ENCODE measurements around the gene CPT1A. TPM values are rescaled to one million over a fixed set of nuclear protein-coding genes. Genes with fewer than 3 reads are reported as not detected.

The CPT1A gene
- total RNA-seq, 1 donor from 2014 or later = 56.1 TPM

DNA sequence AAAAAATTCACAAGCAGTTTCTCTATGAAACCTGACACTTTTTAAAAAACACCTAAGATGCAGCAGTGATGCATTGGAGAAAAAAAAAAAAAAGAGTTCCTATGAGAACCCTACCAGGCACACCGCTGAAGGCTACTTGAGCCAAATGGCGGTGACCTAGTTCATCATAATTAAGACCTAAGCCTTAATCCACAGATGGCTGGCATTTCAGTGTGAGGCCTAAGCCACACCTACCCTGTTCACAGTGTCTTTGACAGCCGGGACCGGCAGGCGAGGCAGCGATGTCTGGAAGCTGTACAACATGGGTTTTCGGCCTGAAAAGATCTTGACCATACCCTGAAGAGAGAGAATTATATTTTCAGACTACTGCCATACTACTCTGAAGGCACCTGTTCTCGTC lies 38.0 kb downstream of the CPT1A start:
- intact Hi-C loops (cut with micrococcal nuclease) = no loop called here

GRCh38 chr11:68798221-68798813 lies 43.4 kb downstream of the CPT1A start:
- intact Hi-C loops (cut with micrococcal nuclease) = no loop called here

- intact Hi-C loops (cut with micrococcal nuclease) = no loop called here
Observed at GRCh38 chr11:68796801-68797200, 44.9 kb downstream of the CPT1A start.

DNA sequence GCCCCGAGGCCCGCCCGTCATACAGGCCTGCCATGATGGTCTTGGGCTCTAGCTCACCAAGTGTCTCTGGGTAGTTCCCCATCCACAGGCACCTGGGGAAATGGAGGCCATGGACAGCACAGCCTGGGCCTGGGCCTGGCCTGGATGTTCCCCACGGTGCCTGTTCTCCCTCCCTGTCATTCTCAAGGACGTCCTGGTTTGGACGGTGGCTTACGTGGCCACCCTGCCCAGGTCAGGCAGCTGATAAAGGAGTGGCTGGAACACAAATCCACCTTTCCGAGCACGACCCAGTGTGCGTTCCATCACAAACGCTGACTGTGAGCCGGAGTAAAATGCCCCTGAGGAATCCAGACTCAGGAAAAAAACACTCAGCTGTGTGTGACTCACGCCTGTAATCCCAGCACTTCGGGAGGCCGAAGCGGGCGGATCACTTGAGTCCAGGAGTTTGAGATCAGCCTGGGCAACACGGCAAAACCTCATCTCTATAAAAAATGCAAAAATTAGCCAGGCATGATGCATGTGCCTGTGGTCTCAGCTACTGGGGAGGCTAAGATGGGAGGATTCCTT lies 49.2 kb downstream of the CPT1A start:
- intact Hi-C loops (cut with micrococcal nuclease) = no loop called here

DNA sequence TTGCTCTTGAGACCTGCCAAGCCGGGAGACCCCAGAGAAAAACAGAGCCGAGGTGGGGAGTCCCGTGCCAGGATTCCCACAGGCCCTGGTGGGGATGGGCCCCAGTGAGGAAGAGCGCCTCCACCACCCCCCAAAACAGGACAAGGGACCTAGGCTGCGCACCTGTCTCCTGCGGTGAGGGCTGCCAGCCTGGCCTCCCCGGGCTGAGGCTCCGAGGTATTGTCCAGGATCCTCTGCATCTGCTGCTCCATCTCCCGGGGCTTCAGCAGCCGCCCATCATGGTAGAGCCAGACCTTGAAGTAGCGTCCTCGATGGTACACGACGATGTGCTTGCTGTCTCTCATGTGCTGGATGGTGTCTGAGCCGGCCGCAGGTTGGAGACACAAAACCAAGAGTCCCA lies 57.1 kb downstream of the CPT1A start:
- intact Hi-C loops (cut with micrococcal nuclease) = no loop called here

GRCh38 chr11:68783216-68783821 lies 58.4 kb downstream of the CPT1A start:
- intact Hi-C loops (cut with micrococcal nuclease) = no loop called here

DNA sequence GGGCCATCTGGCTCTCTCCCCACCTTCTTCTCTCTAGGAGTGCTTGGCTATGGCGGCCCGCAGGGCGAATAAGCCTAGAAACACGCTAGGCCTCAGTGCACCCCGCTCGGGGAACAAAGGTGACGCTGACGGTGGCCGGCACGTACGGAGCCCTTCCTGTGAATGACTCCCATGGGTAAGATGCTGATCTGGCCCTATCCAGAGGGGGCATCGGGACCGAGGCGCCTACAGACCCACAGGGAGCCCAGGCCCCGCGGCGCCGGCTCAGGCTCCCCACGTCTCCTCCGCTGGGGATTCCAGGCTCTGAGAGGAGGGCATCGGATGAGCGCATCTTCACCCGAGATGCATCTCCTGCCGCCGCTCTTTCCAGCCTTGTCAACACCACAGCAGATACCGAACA lies 59.0 kb downstream of the CPT1A start:
- intact Hi-C loops (cut with micrococcal nuclease) = no loop called here

GRCh38 chr11:68780829-68781228 lies 60.9 kb downstream of the CPT1A start:
- intact Hi-C loops (cut with micrococcal nuclease) = no loop called here

DNA sequence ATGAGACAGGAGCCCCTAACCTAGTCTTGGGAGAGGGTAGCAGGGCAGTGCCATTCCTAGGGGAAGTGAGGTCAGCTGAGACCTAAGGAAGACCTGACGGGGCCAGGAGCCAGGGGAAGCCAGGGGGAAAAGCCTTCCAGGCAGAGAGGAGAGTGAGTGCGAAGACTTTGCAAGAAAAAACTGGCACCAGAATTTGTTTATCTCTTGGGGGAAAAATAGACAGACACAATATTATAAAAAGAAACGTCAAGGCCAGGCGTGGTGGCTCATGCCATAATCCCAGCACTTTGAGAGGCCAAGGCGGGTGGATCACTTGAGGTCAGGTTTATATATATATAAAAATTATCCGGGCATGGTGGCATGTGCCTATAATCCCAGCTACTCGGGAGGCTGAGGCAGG lies 63.5 kb downstream of the CPT1A start:
- intact Hi-C loops (cut with micrococcal nuclease) = no loop called here

DNA sequence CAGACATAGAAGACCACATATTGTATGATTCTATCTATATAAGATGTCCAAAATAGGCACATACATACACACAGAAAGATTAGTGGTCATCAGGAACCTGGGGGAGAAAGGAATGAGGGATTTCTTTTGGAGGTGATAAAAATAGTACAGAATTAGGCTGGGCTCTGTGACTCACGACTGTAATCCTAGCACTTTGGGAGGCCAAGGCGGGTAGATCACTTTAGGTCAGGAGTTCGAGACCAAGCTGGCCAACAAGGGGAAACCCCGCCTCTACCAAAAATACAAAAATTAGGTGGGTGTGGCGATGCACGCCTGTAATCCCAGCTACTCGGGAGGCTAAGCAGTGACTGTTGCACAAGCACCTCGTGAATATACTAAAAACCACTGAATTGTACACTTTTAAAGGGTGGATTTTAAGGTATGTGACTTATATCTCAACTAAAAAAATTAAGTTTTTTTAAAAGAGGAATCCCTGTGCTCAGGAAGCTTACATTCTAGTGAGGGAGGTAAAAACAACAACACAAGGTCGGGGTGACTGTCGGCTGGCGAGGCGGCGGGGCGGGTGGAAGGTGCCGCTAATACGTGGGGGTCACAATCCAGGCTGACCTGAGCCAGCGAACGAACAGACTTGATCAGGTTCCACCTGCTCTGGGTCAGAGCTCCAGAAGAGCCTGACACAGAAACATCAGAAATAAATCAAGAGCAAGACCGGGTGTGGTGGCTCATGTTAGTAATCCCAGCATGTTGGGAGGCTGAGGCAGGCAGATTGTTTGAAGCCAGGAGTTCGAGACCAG lies 65.1 kb downstream of the CPT1A start:
- intact Hi-C loops (cut with micrococcal nuclease) = no loop called here

DNA sequence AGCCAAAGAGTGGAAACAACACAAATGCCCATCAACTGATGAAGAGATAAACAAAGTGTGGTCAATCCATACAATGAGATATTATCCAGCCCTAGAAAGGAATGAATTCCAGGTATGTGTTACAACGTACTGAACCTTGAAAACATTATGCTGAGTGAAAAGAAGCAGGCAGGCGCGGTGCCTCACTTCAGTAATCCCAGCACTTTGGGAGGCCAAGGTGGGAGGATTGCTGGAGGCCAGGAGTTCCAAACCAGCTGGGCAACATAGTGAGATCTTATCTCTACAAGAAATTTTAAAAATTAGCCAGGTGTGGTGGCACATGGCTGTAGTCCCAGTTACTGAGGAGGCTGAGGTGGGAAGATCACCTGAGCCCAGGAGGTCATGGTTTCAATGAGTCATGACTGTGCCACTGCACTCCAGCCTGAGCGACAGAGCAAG lies 65.7 kb downstream of the CPT1A start:
- intact Hi-C loops (cut with micrococcal nuclease) = no loop called here

DNA sequence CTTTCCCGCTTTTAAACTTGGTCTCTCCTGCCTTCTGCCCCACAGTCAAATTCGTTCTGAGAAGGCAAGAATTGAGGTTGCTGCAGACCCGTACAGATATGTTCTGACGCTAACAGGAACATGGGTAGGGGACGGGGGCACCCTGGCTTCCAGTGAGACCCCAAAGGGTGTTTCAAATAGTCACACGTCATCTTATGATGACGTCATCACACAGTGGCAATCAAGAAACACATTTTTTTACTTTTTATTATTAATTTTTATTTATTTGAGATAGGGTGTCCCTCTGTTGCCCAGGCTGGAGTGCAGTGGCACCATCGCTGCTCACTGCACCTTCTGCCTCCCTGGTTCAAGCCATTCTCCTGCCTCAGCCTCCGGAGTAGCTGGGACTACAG lies 67.5 kb downstream of the CPT1A start:
- intact Hi-C loops (cut with micrococcal nuclease) = no loop called here

GRCh38 chr11:68773521-68774193 lies 68.1 kb downstream of the CPT1A start:
- intact Hi-C loops (cut with micrococcal nuclease) = no loop called here

- intact Hi-C loops (cut with micrococcal nuclease) = no loop called here
Observed at GRCh38 chr11:68772936-68773335, 68.8 kb downstream of the CPT1A start.

GRCh38 chr11:68770781-68771180 lies 70.9 kb downstream of the CPT1A start:
- intact Hi-C loops (cut with micrococcal nuclease) = no loop called here

- intact Hi-C loops (cut with micrococcal nuclease) = no loop called here
Observed at GRCh38 chr11:68767672-68768071, 74.0 kb downstream of the CPT1A start.

GRCh38 chr11:68766786-68767185 lies 74.9 kb downstream of the CPT1A start:
- intact Hi-C loops (cut with micrococcal nuclease) = no loop called here

- intact Hi-C loops (cut with micrococcal nuclease) = no loop called here
Observed at GRCh38 chr11:68764746-68765145, 77.0 kb downstream of the CPT1A start.

DNA sequence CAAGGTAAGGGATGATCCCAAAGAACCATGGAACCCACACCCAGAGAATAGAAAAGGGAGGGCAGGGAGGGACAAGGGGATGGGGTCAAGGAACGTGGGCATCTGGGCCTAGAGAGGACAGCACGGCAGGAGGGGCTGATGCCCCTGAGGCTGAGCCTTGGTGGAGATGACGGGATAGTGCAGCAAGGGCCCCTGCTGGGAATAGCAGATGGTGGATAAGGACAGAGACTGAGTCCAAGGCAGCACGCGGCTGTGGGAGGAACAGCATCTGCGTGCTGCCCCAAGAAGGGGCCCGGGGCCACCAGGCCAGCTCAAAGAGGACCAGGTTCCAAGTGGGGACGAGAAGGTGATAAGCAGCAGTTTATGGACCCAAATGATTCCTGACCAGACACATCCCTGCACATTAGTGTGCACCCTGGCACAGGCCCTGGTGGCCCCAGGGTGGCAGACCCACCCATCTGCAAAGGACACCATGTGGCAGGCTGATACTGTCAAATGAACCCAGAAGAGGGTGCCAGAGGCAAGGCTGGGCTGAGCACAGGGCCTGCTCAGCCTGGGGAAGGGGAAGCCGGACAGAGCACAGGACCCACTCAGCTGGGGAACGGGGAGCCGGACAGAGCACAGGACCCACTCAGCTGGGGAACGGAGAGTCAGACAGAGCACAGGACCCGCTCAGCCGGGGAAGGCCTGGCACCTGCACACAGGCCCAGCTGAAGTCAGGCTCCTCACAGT lies 77.6 kb downstream of the CPT1A start:
- intact Hi-C loops (cut with micrococcal nuclease) = no loop called here

DNA sequence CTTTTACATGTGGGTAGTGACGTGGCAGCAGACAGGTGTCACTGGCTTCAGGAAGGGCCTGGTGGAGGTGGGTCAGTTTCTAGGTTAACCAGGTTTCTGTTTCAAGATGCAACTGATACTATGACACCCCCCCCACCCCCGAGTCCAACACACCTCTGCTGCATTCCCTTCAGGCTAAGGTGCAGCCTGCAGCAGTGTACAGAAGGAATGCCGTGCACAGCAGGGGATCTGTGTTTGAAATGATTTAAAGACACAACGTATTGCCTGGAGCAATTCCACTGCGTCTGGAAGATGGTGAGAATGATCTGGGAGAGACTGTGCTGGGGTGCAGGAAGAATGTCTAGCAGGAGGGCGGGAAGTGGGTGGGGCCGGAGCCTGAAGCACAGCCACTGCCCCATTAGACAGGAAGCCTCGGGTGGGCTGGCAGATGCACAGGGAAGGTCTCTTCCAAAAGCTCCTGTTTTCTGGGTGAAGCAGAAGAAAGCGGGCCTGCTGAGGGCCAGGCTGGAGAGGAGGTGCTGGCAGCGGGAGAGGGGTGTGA lies 78.5 kb downstream of the CPT1A start:
- intact Hi-C loops (cut with micrococcal nuclease) = no loop called here

DNA sequence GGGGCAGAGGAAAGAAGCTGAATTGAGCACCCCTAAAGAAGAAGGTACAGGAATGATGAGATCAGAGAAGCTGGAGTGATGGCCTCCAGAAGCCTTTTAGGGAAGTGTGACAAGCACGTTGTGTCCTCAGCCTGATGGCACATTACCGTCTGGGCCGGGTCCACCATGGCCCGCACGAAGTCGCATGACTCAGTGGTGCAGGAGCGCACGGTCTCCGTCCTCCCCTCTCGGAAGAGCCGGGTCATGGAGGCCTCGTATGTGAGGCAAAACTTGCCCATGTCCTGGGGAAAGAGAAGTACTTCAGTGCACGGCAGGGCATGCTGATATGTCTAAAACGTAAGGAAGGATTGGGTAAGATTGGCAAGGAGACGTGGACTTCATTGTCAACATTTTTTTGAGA lies 79.2 kb downstream of the CPT1A start:
- intact Hi-C loops (cut with micrococcal nuclease) = no loop called here

Measured in T-helper 2 cell treated with Interferon-gamma antibody and Interleukin-4, amounts not matched to agents 100 ng/mL and 5 ng/mL, for 36 hours (primary cell).